IPS-18c (cell line): Measurements from ENCODE around the gene GORASP1.

Experiments
- H3K4me3 ChIP-seq: 2 replicates; pipeline ENCODE4 v1.7.0; 2013; ENCODE audit warnings: low read depth, mild to moderate bottlenecking, low read length, moderate library complexity; ENCODE audit not compliant: insufficient read depth
- H3K9me3 ChIP-seq: one replicate; pipeline ENCODE4 v1.6.1; 2013; ENCODE audit warnings: mild to moderate bottlenecking, low read length, moderate library complexity; ENCODE audit not compliant: control insufficient read depth, insufficient read depth

The GORASP1 gene

GRCh38 chr3:39130693-39131265, 23.4 kb upstream of the GORASP1 start:
- Histone ChIP-seq H3K9me3 (no peaks in the 10 kb centered on the region), H3K4me3 (no peak overlapping the region)

- H3K4me3 ChIP-seq, result no peak overlapping the region
- no peaks in the 10 kb centered on the region for H3K9me3 ChIP-seq
These were observed 22.6 kb upstream of the GORASP1 start for GRCh38 chr3:39130026-39130425.

- no peak overlapping the region for H3K4me3 ChIP-seq
- H3K9me3 ChIP-seq, result no peaks in the 10 kb centered on the region
These were observed 21.5 kb upstream of the GORASP1 start for GRCh38 chr3:39128951-39129350.

- H3K9me3 ChIP-seq, result no peaks in the 10 kb centered on the region
- H3K4me3 ChIP-seq, result no peak overlapping the region
These were observed 20.5 kb upstream of the GORASP1 start for GRCh38 chr3:39127908-39128304.

GRCh38 chr3:39127269-39127907, 20.0 kb upstream of the GORASP1 start:
- H3K4me3 ChIP-seq, result no peak overlapping the region

GRCh38 chr3:39126532-39127071, 19.2 kb upstream of the GORASP1 start:
- no peaks in the 10 kb centered on the region for H3K9me3 ChIP-seq
- H3K4me3 ChIP-seq, result no peak overlapping the region

More at GRCh38 chr3:39127269-39127907, 20.0 kb upstream of the GORASP1 start:
- no peaks in the 10 kb centered on the region for H3K9me3 ChIP-seq

- Histone ChIP-seq H3K9me3 (no peaks in the 10 kb centered on the region), H3K4me3 (no peak overlapping the region)
These were observed 18.5 kb upstream of the GORASP1 start for GRCh38 chr3:39125841-39126500.

GRCh38 chr3:39124876-39125840, 17.7 kb upstream of the GORASP1 start:
- no peaks in the 10 kb centered on the region for H3K9me3 ChIP-seq
- no peak overlapping the region for H3K4me3 ChIP-seq

GRCh38 chr3:39122813-39123212, 15.4 kb upstream of the GORASP1 start:
- Histone ChIP-seq H3K4me3 (no peak overlapping the region), H3K9me3 (no peaks in the 10 kb centered on the region)

GRCh38 chr3:39121621-39122020, 14.2 kb upstream of the GORASP1 start:
- Histone ChIP-seq H3K4me3 (no peak overlapping the region), H3K9me3 (no peaks in the 10 kb centered on the region)

GRCh38 chr3:39118931-39119660, 11.7 kb upstream of the GORASP1 start:
- H3K4me3 ChIP-seq, result no peak overlapping the region
- no peaks in the 10 kb centered on the region for H3K9me3 ChIP-seq

- Histone ChIP-seq H3K4me3 (no peak overlapping the region), H3K9me3 (no peaks in the 10 kb centered on the region)
These were observed 10.7 kb upstream of the GORASP1 start for GRCh38 chr3:39118079-39118478.

GRCh38 chr3:39115870-39116269, 8.4 kb upstream of the GORASP1 start:
- Histone ChIP-seq H3K4me3 (no peak overlapping the region), H3K9me3 (no peaks in the 10 kb centered on the region)

- H3K9me3 ChIP-seq, result no peaks in the 10 kb centered on the region
- no peak overlapping the region for H3K4me3 ChIP-seq
These were observed 7.0 kb upstream of the GORASP1 start for GRCh38 chr3:39114456-39114855.

- no peaks in the 10 kb centered on the region for H3K9me3 ChIP-seq
- no peak overlapping the region for H3K4me3 ChIP-seq
These were observed 5.9 kb upstream of the GORASP1 start for GRCh38 chr3:39113291-39113690.

- Histone ChIP-seq H3K4me3 (no peak overlapping the region), H3K9me3 (no peaks in the 10 kb centered on the region)
These were observed 5.1 kb upstream of the GORASP1 start for GRCh38 chr3:39112535-39112934.

GRCh38 chr3:39112113-39112512, 4.7 kb upstream of the GORASP1 start:
- H3K4me3 ChIP-seq, result no peak overlapping the region
- H3K9me3 ChIP-seq, result no peaks in the 10 kb centered on the region
